ENCODE data around the gene CCDC88B.
"Not testable (repeated sequence)": the region's sequence is repeated elsewhere in the genome, so short reads cannot be mapped to it uniquely, and the experiment has no call there.

CCDC88B gene

DNA sequence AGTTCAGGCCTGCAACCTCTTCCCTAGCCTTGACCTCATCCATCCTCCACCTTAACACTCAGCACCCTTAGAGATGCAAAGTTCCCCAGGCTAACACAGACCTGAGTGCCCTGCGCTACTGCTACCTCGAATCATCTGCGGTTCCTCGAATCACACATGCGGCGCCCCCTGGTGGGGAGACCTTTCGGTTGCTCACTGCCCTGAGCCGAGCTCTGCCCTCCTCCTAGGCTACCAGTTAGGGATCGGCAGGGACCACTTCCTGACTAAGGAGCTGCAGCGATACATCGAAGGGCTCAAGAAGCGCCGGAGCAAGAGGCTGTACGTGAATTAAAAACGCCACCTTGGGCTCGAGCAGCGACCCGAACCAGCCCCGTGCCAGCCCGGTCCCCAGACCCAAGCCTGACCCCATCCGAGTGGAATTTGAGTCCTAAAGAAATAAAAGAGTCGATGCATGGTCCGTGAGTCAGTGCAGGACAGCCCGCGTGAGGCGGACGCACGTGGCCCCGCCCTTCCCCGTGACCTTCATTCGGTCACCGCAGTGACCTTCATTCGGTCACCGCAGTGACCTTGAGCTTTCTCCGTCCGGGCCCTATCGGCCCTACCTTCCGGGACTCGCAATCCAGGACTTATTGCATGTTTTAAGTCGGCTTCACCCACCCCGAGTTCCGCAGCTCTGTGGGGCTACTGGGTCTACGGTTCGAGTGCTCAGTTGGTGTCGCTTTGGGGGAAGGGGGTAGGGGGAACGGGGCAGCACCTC lies 35.5 kb upstream of the CCDC88B start:
- DNase-seq (ENCODE audit: low spot score), result peak; percentile 93

DNA sequence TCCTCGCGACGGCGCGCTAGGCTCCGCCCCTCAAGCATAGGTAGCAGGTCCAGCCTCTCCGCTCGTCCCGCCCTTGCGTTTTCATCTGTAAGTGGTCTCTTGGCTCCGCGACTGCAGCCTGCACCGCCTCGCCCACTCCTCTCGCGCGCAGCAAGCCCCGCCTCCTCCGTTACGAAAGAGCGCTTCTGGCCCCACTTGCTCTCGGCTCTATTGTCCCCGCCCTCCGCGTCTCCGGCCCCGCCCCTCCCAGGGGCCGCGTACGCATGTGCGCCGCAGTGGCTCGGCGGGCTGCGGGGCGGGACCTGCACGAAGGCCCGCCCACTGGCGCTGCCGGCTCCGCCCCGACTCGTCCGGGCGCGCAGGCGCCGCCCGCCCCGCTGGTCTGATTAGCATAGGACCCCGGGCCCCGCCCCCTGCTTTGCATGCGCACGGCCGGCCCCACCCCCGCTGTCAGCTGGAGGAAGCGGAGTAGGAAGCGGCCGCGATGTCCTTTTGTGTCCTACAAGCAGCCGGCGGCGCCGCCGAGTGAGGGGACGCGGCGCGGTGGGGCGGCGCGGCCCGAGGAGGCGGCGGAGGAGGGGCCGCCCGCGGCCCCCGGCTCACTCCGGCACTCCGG lies 34.8 kb upstream of the CCDC88B start, which contains the start of gene ESRRA:
ESRRA (plus strand) TSS at position 450 of the 616 bp plus-strand sequence. CDS start 1,656 bp downstream, outside the sequence.
- peak; percentile 98 for DNase-seq (ENCODE audit: low spot score)

DNA sequence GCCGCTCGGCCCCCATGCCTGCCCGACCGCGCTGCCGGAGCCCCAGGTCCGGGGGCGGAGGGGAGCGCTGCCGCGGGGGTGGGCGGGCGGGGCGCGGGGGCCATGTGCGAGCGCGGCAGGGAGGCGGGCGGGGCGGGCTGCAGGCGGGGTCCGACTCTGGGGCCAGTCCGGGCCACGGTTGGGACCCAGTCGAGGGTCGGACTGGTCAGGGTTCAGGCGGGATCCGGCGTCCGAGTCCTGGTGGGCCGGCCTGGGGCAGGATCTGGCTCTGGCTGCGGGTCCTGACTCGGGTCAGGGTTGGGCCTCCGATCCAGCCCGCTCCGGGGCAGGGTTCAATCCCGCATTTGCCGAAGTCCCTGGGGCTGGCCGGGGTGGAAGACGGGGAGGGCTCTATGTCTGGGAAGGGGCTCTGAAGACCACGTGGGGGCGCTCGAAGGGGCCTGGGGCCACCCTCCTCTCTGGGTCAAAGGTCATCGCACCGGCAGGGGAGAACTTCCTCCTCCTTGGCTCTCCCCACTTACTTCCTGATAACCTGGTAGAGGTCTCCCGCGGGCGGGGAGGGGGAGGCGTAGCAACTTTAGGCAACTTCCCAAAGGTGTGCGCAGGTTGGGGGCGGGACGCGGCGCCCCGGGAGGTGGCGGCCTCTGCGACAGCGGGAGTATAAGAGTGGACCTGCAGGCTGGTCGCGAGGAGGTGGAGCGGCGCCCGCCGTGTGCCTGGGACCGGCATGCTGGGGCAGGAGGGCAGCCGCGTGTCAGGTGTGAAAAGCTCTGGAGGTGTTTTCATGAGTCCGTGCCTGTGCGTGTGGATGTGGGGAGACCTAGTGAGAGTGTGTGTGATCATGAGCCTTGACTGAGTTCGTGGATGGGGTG lies 34.1 kb upstream of the CCDC88B start:
- DNase-seq (ENCODE audit: low spot score), result peak; percentile 77

DNA sequence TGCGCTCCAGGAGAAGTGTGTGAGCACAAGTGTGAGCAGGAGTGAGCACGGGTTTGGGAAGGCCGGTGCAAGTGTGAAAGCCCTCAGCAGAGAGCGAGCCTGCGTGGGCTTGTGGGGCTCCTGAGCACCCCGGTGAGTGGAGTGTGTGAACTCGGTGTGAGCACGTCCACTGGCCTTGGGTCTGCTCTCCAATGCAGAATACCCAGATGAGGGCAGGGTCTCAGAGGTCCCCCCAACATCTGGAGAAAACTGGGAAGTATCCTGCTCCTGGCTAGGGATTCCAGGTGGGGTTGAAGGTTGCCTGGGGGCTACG lies 33.5 kb upstream of the CCDC88B start:
- no peak for DNase-seq (ENCODE audit: low spot score)

DNA sequence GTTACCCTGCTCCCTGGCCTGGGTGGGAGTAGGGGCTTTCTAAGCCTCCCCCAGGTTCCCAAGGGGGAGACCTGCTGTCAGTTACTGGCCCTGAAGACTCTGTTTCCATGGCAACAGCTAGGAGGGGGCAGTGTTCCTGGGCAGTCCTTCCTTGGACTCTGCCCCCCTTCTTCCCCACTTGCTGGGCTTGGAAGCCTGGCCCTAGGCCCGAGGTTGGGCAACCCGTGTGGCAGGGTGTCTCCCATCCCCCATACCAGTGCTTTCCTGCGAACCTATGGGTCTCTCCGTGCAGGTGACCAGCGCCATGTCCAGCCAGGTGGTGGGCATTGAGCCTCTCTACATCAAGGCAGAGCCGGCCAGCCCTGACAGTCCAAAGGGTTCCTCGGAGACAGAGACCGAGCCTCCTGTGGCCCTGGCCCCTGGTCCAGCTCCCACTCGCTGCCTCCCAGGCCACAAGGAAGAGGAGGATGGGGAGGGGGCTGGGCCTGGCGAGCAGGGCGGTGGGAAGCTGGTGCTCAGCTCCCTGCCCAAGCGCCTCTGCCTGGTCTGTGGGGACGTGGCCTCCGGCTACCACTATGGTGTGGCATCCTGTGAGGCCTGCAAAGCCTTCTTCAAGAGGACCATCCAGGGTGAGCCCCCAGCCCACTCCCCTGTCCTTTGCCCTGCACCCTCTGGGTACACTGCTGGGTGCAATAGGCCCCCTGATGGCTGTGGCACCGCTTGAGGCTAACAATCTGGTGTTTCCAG lies 33.0 kb upstream of the CCDC88B start:
- no peak for DNase-seq (ENCODE audit: low spot score)

DNA sequence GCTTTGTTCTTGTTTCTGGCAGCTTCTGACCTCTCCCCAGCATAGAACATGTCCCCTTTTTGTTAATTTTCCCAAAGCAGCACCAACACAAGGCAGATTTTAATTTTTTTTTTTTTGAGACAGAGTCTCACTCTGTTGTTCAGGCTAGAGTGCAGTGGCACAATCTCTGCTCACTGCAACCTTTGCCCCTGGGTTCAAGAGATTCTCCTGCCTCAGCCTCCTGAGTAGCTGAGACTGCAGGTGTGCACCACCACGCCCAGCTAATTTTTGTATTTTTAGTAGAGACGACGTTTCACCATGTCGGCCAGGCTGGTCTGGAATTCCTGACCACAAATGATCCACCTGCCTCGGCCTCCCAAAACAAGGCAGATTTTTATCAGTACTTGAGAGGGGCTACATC lies 32.2 kb upstream of the CCDC88B start:
- not testable (repeated sequence) for DNase-seq (ENCODE audit: low spot score)

DNA sequence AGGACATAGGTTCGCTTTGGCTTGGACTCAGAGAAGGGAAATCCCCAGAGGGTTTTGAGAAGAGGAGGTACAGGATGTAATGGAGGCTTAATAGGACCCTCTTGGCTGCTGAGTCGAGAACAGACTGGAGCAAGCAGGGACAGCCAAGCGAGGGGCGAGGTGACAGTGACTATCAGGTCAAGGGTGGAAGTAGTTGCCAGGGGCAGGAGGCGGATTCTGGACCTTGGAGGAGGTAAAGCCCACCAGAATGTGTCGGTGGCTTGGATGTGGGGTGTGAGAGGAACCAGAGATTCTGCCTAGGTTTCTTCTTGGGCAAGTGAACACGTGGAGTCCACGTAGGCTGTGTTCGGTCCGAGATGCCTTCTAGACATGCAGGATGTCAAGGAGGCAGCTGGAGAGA lies 27.1 kb upstream of the CCDC88B start:
- no peak for DNase-seq (ENCODE audit: low spot score)

DNA sequence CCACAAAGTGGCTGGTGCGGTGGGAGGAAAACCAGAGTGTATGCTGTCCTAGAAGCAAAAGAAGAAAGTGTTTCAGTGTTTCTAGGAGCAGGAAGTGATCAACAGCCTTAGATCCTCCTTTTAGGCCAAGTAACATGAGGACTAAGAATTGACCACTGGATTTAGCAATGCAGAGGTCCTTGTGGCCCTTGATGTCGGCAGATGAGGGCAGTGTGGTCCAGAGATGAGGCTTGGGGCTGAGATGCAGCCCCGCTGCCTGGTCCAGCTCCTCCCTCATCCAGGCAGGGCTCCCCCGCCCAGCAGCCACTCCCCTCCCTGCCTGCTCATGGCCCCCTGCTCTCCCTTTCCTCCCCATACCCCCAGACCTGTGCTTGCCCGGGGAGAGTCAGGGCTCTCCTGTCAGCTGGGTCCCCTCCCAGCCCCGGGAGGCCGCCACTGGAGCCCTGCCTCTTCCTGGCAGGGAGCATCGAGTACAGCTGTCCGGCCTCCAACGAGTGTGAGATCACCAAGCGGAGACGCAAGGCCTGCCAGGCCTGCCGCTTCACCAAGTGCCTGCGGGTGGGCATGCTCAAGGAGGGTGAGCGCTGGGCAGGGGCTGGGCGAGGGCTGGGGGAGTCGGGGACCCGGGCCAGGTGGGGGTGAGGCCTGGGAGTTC lies 26.4 kb upstream of the CCDC88B start:
- no peak for DNase-seq (ENCODE audit: low spot score)

DNA sequence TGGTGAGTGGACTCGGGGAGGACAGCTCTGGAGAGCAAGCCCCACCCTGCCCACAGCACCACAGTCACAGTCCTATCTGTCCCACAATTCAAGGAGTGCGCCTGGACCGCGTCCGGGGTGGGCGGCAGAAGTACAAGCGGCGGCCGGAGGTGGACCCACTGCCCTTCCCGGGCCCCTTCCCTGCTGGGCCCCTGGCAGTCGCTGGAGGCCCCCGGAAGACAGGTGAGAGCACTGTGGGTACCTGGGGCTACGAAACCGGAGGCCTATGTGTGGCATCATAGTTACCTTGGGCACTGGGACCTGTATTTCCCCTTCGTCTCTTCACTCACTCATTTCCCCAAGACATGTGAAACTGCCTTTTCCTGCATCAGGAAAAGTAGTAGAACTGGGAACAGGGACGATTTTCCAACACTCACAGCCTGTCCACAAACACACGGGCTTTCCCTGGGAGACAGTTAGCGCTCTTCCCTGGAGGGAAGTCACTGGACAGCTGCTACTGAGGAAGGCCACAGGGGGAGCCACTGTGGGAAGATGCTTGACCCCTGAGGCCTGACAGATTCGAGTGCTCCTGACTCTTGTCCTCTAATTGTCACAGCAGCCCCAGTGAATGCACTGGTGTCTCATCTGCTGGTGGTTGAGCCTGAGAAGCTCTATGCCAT lies 25.7 kb upstream of the CCDC88B start:
- DNase-seq (ENCODE audit: low spot score), result no peak

DNA sequence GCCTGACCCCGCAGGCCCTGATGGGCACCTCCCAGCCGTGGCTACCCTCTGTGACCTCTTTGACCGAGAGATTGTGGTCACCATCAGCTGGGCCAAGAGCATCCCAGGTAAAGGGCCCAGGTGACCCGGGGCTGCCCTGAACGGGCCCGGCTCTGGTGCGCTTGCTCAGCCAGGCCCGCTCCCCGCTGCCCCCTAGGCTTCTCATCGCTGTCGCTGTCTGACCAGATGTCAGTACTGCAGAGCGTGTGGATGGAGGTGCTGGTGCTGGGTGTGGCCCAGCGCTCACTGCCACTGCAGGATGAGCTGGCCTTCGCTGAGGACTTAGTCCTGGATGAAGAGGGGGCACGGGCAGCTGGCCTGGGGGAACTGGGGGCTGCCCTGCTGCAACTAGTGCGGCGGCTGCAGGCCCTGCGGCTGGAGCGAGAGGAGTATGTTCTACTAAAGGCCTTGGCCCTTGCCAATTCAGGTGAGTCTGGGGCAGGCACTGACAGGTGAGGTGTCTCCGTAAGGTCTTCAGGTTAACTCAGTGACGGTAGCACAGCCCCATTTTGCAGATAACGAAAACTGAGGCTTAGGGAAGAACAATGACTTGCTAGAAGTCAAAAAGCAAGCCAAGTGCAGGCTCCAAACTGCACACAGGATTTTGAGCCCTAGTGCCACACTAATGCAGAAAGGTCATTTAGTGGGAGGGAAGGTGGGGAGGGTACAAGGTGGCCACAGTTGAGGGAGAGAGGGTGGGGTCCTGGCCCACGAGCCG lies 25.0 kb upstream of the CCDC88B start:
- no peak for DNase-seq (ENCODE audit: low spot score)

DNA sequence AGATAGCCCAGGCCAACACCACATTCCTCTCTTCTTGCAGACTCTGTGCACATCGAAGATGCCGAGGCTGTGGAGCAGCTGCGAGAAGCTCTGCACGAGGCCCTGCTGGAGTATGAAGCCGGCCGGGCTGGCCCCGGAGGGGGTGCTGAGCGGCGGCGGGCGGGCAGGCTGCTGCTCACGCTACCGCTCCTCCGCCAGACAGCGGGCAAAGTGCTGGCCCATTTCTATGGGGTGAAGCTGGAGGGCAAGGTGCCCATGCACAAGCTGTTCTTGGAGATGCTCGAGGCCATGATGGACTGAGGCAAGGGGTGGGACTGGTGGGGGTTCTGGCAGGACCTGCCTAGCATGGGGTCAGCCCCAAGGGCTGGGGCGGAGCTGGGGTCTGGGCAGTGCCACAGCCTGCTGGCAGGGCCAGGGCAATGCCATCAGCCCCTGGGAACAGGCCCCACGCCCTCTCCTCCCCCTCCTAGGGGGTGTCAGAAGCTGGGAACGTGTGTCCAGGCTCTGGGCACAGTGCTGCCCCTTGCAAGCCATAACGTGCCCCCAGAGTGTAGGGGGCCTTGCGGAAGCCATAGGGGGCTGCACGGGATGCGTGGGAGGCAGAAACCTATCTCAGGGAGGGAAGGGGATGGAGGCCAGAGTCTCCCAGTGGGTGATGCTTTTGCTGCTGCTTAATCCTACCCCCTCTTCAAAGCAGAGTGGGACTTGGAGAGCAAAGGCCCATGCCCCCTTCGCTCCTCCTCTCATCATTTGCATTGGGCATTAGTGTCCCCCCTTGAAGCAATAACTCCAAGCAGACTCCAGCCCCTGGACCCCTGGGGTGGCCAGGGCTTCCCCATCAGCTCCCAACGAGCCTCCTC lies 24.1 kb upstream of the CCDC88B start:
- DNase-seq (ENCODE audit: low spot score), result not testable (repeated sequence)

DNA sequence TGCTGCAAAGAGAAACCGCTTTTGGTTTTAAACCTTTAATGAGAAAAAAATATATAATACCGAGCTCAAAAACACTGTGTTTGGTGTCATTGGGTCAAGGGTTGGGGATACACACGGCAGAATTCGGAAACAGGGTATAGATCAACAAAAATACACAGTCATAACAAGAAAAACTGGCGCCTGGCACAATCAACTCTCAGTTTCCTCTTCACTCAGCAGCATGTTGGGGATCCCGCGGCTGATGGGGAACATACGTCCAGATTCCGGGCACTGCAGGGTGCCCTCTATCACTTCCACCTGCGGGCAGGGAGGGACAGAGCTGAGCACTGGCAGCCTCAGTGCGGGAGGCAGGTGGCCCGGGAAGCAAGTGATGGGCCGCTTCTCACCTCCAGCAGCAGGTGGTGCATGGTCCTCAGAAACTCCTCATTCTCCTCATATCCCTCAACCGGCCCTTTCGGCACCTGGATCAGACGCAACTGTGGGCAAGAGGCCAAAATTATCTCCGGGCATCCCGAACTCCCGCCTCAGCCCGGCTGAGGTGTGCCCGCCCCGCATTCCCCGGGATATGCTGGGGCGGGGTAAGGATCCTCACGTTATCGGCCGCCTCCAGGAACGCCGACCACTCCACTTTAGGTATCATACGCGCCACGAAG lies 23.2 kb upstream of the CCDC88B start:
- DNase-seq (ENCODE audit: low spot score), result peak; percentile 34

DNA sequence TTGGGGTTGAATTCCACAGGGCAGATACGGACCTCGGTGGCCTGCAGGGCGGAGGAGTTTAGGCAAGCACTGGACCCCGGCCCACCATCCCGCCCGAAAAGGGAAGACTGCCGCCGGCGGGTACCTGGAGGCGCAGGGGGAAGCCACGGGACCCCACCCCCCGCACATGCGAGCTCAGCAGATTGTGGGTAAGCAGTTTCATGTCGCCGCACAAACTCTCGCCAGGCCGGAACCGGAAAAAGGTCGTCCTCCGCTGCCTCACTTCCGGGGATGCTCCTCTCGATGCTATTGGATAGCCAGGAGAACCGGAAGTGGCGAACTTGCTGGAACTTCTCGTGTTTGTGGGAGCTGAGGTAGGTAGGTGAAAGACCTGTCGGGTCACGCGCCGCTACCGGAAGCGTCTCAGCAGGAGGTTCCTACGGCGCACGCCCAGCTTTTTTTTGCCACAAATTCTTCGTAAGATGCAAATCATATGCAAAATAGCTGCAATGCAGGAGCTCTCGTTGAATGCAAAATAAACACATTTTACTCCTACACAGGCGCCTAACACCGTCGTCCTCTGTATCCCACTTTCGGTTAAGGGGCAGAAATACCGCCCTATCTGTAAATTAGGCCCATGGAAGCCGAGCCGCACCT lies 22.6 kb upstream of the CCDC88B start, which contains the start of gene TRMT112:
TRMT112 (minus strand) TSS at position 235 of the 636 bp plus-strand sequence; CDS start at position 202, 33 bp downstream.
- DNase-seq (ENCODE audit: low spot score), result peak; percentile 98

DNA sequence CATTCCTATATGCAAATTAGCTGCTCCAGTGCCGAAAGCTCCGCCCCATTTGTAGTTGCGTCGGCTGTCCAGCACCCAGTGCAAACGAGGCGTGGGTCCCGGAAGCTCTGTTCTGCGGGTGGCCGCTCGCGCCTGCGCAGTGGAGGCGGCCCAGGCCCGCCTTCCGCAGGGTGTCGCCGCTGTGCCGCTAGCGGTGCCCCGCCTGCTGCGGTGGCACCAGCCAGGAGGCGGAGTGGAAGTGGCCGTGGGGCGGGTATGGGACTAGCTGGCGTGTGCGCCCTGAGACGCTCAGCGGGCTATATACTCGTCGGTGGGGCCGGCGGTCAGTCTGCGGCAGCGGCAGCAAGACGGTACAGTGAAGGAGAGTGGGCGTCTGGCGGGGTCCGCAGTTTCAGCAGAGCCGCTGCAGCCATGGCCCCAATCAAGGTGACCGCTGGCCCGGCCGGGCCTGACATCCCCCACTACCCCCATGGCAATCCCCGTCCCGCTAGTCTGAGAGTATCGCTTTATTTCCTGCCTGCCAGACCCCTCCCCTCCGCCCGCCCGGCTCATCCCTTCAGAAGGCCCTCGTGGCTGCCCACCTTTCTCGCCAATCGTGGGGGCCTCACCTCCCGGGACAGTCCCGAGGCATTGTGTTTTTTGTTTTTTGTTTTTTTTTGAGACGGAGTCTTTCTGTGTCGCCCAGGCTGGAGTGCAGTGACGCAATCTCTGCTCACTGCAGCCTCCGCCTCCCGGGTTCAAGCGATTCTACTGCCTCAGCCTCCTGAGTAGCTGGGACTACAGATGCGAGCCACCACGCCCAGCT lies 21.8 kb upstream of the CCDC88B start, which contains the start of gene PRDX5:
PRDX5 (plus strand) TSS at position 161 of the 805 bp plus-strand sequence; CDS start at position 256, 95 bp downstream.
- DNase-seq (ENCODE audit: low spot score), result peak; percentile 97

DNA sequence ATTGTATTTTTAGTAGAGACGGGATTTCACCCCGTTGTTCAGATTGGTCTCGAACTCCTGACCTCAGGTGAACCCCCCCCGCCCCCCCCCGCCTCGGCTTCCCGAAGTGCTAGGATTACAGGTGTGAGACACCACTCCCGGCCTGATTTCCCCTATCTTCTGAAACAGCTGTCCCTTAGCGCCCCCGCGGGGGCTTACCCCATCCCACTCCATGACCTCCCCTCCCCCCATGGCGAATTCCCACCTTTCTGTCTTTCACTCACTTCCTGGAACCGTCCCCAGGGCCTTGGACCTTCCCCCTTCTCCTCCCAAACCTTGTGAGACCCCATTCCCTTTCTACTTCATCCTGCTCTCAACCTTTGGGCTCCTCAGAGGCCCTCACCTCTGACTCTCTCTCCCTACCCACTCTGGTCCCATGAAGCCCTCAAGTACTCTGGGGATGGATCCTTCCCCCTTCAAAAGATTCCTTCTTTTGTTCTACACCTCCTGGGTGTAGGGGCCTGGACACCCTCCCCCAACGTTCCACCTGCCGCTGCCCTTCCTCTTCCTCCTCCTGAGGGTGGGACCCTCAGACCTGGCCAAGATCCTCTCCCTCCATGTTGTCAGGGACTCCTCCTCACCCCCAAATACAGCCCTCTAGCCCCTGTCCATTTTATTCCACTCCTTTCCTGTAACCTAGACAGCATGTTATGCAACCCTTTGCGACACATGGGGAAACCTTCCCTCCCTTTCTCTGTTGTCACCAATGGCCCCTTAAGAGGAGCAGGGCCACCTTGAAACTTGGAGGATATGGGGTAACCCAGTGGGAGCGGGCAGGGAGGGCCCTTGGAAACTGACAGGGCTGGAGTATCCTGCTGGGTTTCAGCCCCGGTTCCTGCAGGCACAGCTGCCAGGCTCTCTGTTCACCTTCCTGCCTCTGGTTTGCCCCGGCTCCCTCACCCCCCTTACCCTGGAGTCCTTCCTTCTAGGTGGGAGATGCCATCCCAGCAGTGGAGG lies 20.9 kb upstream of the CCDC88B start:
- DNase-seq (ENCODE audit: low spot score), result no peak

DNA sequence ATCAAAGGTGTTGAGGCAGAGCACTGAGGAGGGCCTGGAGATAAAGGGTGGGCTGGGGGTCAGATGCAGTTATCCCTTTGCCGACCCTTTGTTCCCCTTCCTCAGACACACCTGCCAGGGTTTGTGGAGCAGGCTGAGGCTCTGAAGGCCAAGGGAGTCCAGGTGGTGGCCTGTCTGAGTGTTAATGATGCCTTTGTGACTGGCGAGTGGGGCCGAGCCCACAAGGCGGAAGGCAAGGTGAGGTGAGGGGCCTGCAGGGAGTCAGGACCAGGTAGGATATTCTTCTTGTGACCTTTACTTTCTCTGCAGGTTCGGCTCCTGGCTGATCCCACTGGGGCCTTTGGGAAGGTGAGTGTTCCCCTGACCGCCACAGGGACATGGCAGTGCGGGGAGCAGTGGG lies 19.4 kb upstream of the CCDC88B start:
- DNase-seq (ENCODE audit: low spot score), result no peak
